Activated naive CD4-positive, alpha-beta T cell treated with Interleukin-2 at 50 U/mL for 16 hours (primary cell): ENCODE results near the gene CSGALNACT2.
"Not testable (repeated sequence)": the region's sequence is repeated elsewhere in the genome, so short reads cannot be mapped to it uniquely, and the experiment has no call there.

Experiments
- DNase-seq: peaks from one replicate; pipeline ENCODE4 v3.0.0-alpha.2; 2020

CSGALNACT2 gene

GRCh38 chr10:43138021-43138756 lies at the start of gene CSGALNACT2:
TSS of gene CSGALNACT2 (plus strand) at chr10:43138445. CDS start at chr10:43155150, 16,705 bp downstream.
- DNase-seq, result peak; percentile 90

GRCh38 chr10:43089519-43089918 lies 48.7 kb upstream of the CSGALNACT2 start:
- no peak for DNase-seq

GRCh38 chr10:43090188-43090587 lies 48.1 kb upstream of the CSGALNACT2 start:
- no peak for DNase-seq

GRCh38 chr10:43090664-43091063 lies 47.6 kb upstream of the CSGALNACT2 start:
- DNase-seq, result no peak

- no peak for DNase-seq
Observed at GRCh38 chr10:43091846-43092245, 46.4 kb upstream of the CSGALNACT2 start.

- DNase-seq, result no peak
Observed at GRCh38 chr10:43093423-43094076, 44.7 kb upstream of the CSGALNACT2 start.

GRCh38 chr10:43094085-43094484 lies 44.2 kb upstream of the CSGALNACT2 start:
- no peak for DNase-seq

- not testable (repeated sequence) for DNase-seq
Observed at GRCh38 chr10:43099339-43099738, 38.9 kb upstream of the CSGALNACT2 start.

GRCh38 chr10:43099928-43100327 lies 38.3 kb upstream of the CSGALNACT2 start:
- DNase-seq, result no peak

- DNase-seq, result no peak
Observed at GRCh38 chr10:43100366-43100765, 37.9 kb upstream of the CSGALNACT2 start.

GRCh38 chr10:43102063-43102828 lies 36.0 kb upstream of the CSGALNACT2 start:
- no peak for DNase-seq

GRCh38 chr10:43105102-43105955 lies 32.9 kb upstream of the CSGALNACT2 start:
- peak; percentile 83 for DNase-seq

- no peak for DNase-seq
Observed at GRCh38 chr10:43105956-43106229, 32.4 kb upstream of the CSGALNACT2 start.

GRCh38 chr10:43106256-43107091 lies 31.8 kb upstream of the CSGALNACT2 start:
- DNase-seq, result no peak

- DNase-seq, result no peak
Observed at GRCh38 chr10:43108951-43109350, 29.3 kb upstream of the CSGALNACT2 start.

GRCh38 chr10:43109671-43110249 lies 28.5 kb upstream of the CSGALNACT2 start:
- no peak for DNase-seq

- no peak for DNase-seq
Observed at GRCh38 chr10:43110338-43111071, 27.7 kb upstream of the CSGALNACT2 start.

GRCh38 chr10:43111101-43111500 lies 27.1 kb upstream of the CSGALNACT2 start:
- DNase-seq, result no peak

GRCh38 chr10:43111921-43112607 lies 26.2 kb upstream of the CSGALNACT2 start:
- no peak for DNase-seq

- DNase-seq, result no peak
Observed at GRCh38 chr10:43112608-43112961, 25.7 kb upstream of the CSGALNACT2 start.
